Measurements from ENCODE around the gene MAST2. TPM values are rescaled to one million over a fixed set of nuclear protein-coding genes. Genes with fewer than 3 reads are reported as not detected.
"Not testable (repeated sequence)": the region's sequence is repeated elsewhere in the genome, so short reads cannot be mapped to it uniquely, and the experiment has no call there.

The MAST2 gene
- total and polyA plus RNA-seq, 2 of the 4 experiments (the other 2 are of a cell fraction): 14.2 to 41.0 TPM

DNA sequence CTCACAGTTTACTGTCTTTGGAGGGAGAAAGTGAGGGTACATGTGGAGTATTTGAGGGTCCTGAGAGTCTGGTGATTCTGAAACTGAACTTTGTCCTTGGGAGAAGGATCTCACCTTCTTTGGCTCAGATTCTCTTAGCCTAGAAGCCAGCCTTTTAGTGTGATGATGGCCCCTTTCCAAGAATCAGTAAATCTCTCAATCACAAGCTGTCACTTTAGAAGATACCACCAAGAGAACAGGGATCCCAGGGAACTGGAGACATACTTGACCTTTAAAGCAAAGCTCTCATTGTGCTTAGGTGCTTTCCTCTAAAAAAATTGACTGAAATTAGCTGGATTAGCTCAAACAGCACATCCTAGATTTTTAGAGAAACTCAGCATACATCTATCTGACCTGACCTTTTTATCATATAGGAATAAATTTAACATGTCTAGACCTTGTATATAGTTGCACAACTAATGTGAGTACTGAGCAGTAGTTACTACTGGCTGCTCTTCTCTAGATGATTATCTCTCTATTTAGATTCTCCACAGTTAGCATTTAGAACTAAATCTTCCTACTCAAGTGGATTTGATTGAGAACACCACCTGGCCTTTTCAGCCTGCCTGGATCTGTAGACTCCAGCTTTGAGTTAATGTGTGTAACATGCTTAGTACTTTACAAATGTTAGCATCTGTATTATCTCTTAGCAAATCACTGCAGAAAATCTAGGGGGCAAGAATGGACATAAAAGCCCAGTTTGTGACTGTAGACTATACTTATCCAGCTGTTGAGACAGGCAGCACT, 157.7 kb downstream of the MAST2 start:
- Histone ChIP-seq H3K4ac (ENCODE audit: low read depth, low read length) (no peak overlapping the region), H3K36me3 (ENCODE audit: control insufficient read depth, insufficient read depth, low read length) (peaks cover 5% of the 10 kb centered on the region), H2AK5ac (ENCODE audit: low read depth, low read length) (no peak overlapping the region), H3K9me3 (ENCODE audit: control insufficient read depth, insufficient read depth, low read length) (no peaks in the 10 kb centered on the region), H3K18ac (ENCODE audit: low read depth, low read length) (no peak overlapping the region), H3K23ac (ENCODE audit: low read depth, low read length) (no peak overlapping the region), H4K91ac (ENCODE audit: insufficient read depth, low read depth, low read length) (no peak overlapping the region), H3K4me2 (ENCODE audit: low read depth, low read length) (no peak overlapping the region), H2BK5ac (ENCODE audit: low read depth, low read length, poor library complexity, severe bottlenecking) (no peak overlapping the region), H3K9ac (ENCODE audit: low read depth, low read length) (no peak overlapping the region), H2AK9ac (replicated peaks; ENCODE audit: low read depth, low read length, poor library complexity) (no peak overlapping the region), H4K20me1 (ENCODE audit: insufficient read depth, low read length) (no peaks in the 10 kb centered on the region), H3K79me1 (ENCODE audit: low read depth in 1 of 2, low read length in 2 of 2) (peaks cover 15 to 20% of the 10 kb centered on the region in 2 experiments; a peak in 3 of 4 replicates), H3K27ac (ENCODE audit: insufficient read depth, low read length) (no peak overlapping the region), H4K8ac (ENCODE audit: low read depth in 2 of 2, low read length in 2 of 2) (no peak overlapping the region), H2AFZ (replicated peaks; ENCODE audit: low read length, poor library complexity) (no peak overlapping the region), H4K5ac (ENCODE audit: low read depth, low read length) (no peak overlapping the region), H3K4me1 (ENCODE audit: control insufficient read depth, insufficient read depth, low read length) (no peaks in the 10 kb centered on the region), H2BK20ac (ENCODE audit: low read depth, low read length) (no peak overlapping the region), H3K4me3 (ENCODE audit: insufficient read depth, low read depth, low read length) (no peak overlapping the region), H2BK15ac (ENCODE audit: low read depth, low read length) (no peak overlapping the region), H3K27me3 (ENCODE audit: control insufficient read depth, insufficient read depth, low read length) (no peaks in the 10 kb centered on the region), H2BK120ac (ENCODE audit: low read depth, low read length) (no peak overlapping the region), H3K9me1 (ENCODE audit: insufficient read depth, low read length) (no peaks in the 10 kb centered on the region), H3K14ac (replicated peaks; ENCODE audit: low read depth, low read length) (no peak overlapping the region), H3K56ac (ENCODE audit: extremely low read depth, insufficient read depth, low read length) (no peak overlapping the region)
- ChIA-PET POLR2A (ENCODE audit: unreplicated experiment) (no interaction called here), CTCF (interaction anchor here (0.6 to 0.7 kb wide), 2 partner anchors 11 to 585 kb away, joined by 3 to 4 read pairs; no protein-coding TSS in a partner anchor)
- DNase-seq: no peak
- intact Hi-C loops (cut with micrococcal nuclease) (no loop called here), dilution Hi-C loops (cut with HindIII; ENCODE audit: low sequenced_read_pairs, unreplicated experiment) (no loop called here), in situ Hi-C loops (cut with MboI; ENCODE audit: low sequenced_read_pairs) (no loop called here)
- no TSS peak for BruUV-seq (replicated peaks)
- TF ChIP-seq RFX5 (IDR thresholded peaks at IDR 0.05; ENCODE audit: low read depth, low read length) (no peak), RCOR1 (IDR thresholded peaks at IDR 0.05; ENCODE audit: insufficient replicate concordance, low read length) (no peak), BHLHE40 (IDR thresholded peaks at IDR 0.05; ENCODE audit: low read depth, low read length) (no peak), RAD21 (IDR thresholded peaks at IDR 0.05; ENCODE audit: low read length) (no peak), MAFK (IDR thresholded peaks at IDR 0.05; ENCODE audit: low read depth, low read length) (no peak), NFE2L2 (IDR thresholded peaks at IDR 0.05; ENCODE audit: low read depth, low read length) (no peak)
- TF ChIP-seq, protein P1, sequence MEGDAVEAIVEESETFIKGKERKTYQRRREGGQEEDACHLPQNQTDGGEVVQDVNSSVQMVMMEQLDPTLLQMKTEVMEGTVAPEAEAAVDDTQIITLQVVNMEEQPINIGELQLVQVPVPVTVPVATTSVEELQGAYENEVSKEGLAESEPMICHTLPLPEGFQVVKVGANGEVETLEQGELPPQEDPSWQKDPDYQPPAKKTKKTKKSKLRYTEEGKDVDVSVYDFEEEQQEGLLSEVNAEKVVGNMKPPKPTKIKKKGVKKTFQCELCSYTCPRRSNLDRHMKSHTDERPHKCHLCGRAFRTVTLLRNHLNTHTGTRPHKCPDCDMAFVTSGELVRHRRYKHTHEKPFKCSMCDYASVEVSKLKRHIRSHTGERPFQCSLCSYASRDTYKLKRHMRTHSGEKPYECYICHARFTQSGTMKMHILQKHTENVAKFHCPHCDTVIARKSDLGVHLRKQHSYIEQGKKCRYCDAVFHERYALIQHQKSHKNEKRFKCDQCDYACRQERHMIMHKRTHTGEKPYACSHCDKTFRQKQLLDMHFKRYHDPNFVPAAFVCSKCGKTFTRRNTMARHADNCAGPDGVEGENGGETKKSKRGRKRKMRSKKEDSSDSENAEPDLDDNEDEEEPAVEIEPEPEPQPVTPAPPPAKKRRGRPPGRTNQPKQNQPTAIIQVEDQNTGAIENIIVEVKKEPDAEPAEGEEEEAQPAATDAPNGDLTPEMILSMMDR (conservative IDR thresholded peaks at IDR 0.05; ENCODE audit: low read depth, low read length): no peak
- no peak for ATAC-seq (ENCODE audit: low read depth)

DNA sequence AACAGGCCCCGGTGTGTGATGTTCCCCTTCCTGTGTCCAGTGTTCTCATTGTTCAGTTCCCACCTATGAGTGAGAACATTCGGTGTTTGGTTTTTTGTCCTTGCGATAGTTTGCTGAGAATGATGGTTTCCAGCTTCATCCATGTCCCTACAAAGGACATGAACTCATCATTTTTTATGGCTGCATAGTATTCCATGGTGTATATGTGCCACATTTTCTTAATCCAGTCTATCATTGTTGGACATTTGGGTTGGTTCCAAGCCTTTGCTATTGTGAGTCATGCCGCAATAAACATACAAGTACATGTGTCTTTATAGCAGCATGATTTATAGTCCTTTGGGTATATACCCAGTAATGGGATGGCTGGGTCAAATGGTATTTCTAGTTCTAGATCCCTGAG, 158.5 kb downstream of the MAST2 start:
- H2BK120ac ChIP-seq (ENCODE audit: low read depth, low read length); H3K14ac ChIP-seq (replicated peaks; ENCODE audit: low read depth, low read length); H3K4me1 ChIP-seq (ENCODE audit: control insufficient read depth, insufficient read depth, low read length); H3K18ac ChIP-seq (ENCODE audit: low read depth, low read length); dilution Hi-C loops (cut with HindIII; ENCODE audit: low sequenced_read_pairs, unreplicated experiment); H3K9me3 ChIP-seq (ENCODE audit: control insufficient read depth, insufficient read depth, low read length); H3K9ac ChIP-seq (ENCODE audit: low read depth, low read length); H3K4me3 ChIP-seq (ENCODE audit: insufficient read depth, low read depth, low read length); H4K5ac ChIP-seq (ENCODE audit: low read depth, low read length); H2BK20ac ChIP-seq (ENCODE audit: low read depth, low read length); H2BK5ac ChIP-seq (ENCODE audit: low read depth, low read length, poor library complexity, severe bottlenecking); H4K91ac ChIP-seq (ENCODE audit: insufficient read depth, low read depth, low read length); H3K27ac ChIP-seq (ENCODE audit: insufficient read depth, low read length); H2AK9ac ChIP-seq (replicated peaks; ENCODE audit: low read depth, low read length, poor library complexity); BruUV-seq (replicated peaks); intact Hi-C loops (cut with micrococcal nuclease); H4K8ac ChIP-seq (ENCODE audit: low read depth in 2 of 2, low read length in 2 of 2); H3K56ac ChIP-seq (ENCODE audit: extremely low read depth, insufficient read depth, low read length); POLR2A ChIA-PET (ENCODE audit: unreplicated experiment); H3K23ac ChIP-seq (ENCODE audit: low read depth, low read length); H3K4me2 ChIP-seq (ENCODE audit: low read depth, low read length); DNase-seq; H2BK15ac ChIP-seq (ENCODE audit: low read depth, low read length); H3K27me3 ChIP-seq (ENCODE audit: control insufficient read depth, insufficient read depth, low read length); H4K20me1 ChIP-seq (ENCODE audit: insufficient read depth, low read length); H3K36me3 ChIP-seq (ENCODE audit: control insufficient read depth, insufficient read depth, low read length); H2AK5ac ChIP-seq (ENCODE audit: low read depth, low read length); H3K4ac ChIP-seq (ENCODE audit: low read depth, low read length); in situ Hi-C loops (cut with MboI; ENCODE audit: low sequenced_read_pairs); H3K9me1 ChIP-seq (ENCODE audit: insufficient read depth, low read length); H2AFZ ChIP-seq (replicated peaks; ENCODE audit: low read length, poor library complexity); CTCF ChIA-PET; ATAC-seq (ENCODE audit: low read depth): not testable (repeated sequence)
- whole genome bisulfite sequencing, 2 experiments (ENCODE audit: extremely low coverage in 2 of 2, insufficient read length in 1 of 2): no CpG with 5 or more reads among the region's 4 CpGs
- peaks cover 20 to 22% of the 10 kb centered on the region in 2 experiments for H3K79me1 ChIP-seq (ENCODE audit: low read depth in 1 of 2, low read length in 2 of 2)

Data from IMR-90 (cell line).